GM21576 (cell line): ENCODE measurements around the gene ZNF70.
"Not testable (repeated sequence)": the region's sequence is repeated elsewhere in the genome, so short reads cannot be mapped to it uniquely, and the experiment has no call there.

Source experiments
- ATAC-seq: cut with Tn5 transposase; IDR thresholded peaks from one replicate; pipeline ENCODE4 v1.9.1; 2021; ENCODE audit warnings: mild to moderate bottlenecking, moderate library complexity; ENCODE audit not compliant: unreplicated experiment

The ZNF70 gene

GRCh38 chr22:23760056-23760455 lies 9.1 kb upstream of the ZNF70 start:
- ATAC-seq: no peak

GRCh38 chr22:23759566-23759965 lies 8.7 kb upstream of the ZNF70 start:
- no peak for ATAC-seq

GRCh38 chr22:23756891-23757290 lies 6.0 kb upstream of the ZNF70 start:
- no peak for ATAC-seq

- no peak for ATAC-seq
Measured at GRCh38 chr22:23755711-23756110, 4.8 kb upstream of the ZNF70 start.

- no peak for ATAC-seq
Measured at GRCh38 chr22:23754980-23755636, 4.2 kb upstream of the ZNF70 start.

- no peak for ATAC-seq
Measured at GRCh38 chr22:23754220-23754919, 3.5 kb upstream of the ZNF70 start, which contains the start of gene VPREB3. Gene VPREB3 (minus strand): TSS chr22:23754425. CDS start chr22:23754363, 62 bp downstream.

GRCh38 chr22:23753385-23753784 lies 2.5 kb upstream of the ZNF70 start:
- ATAC-seq: no peak

GRCh38 chr22:23752750-23753149 lies 1.8 kb upstream of the ZNF70 start:
- ATAC-seq: no peak

GRCh38 chr22:23752090-23752691 lies 1.3 kb upstream of the ZNF70 start:
- ATAC-seq: peak; percentile 39

- ATAC-seq: peak; percentile 8
Measured at GRCh38 chr22:23751441-23751996, 607 bp upstream of the ZNF70 start.

GRCh38 chr22:23750367-23750713 lies 572 bp downstream of the ZNF70 start:
- no peak for ATAC-seq

- no peak for ATAC-seq
Measured at GRCh38 chr22:23749841-23750301, 1.0 kb downstream of the ZNF70 start.

- no peak for ATAC-seq
Measured at GRCh38 chr22:23745791-23746190, 5.1 kb downstream of the ZNF70 start.

GRCh38 chr22:23744485-23744884 lies 6.4 kb downstream of the ZNF70 start:
- ATAC-seq: no peak

GRCh38 chr22:23744001-23744400 lies 6.9 kb downstream of the ZNF70 start:
- ATAC-seq: no peak

GRCh38 chr22:23743303-23743705 lies 7.6 kb downstream of the ZNF70 start:
- ATAC-seq: no peak

- ATAC-seq: no peak
Measured at GRCh38 chr22:23742505-23743264, 8.2 kb downstream of the ZNF70 start.

GRCh38 chr22:23737696-23738095 lies 13.2 kb downstream of the ZNF70 start:
- no peak for ATAC-seq

GRCh38 chr22:23728108-23728507 lies 22.8 kb downstream of the ZNF70 start:
- not testable (repeated sequence) for ATAC-seq

GRCh38 chr22:23722724-23723123 lies 28.2 kb downstream of the ZNF70 start:
- ATAC-seq: no peak

- ATAC-seq: no peak
Measured at GRCh38 chr22:23722160-23722559, 28.8 kb downstream of the ZNF70 start.
